Ecto neural progenitor cell (in vitro differentiated cells): ENCODE measurements around the gene PIP5KL1.

Experiments
- DNase-seq: peaks from one replicate; pipeline ENCODE4 v3.0.0-alpha.2; 2018; ENCODE audit warnings: low spot score

PIP5KL1 gene

GRCh38 chr9:127873223-127873691 lies 57.3 kb downstream of the PIP5KL1 start:
- DNase-seq, result peak; percentile 70

- DNase-seq, result no peak
Observed at GRCh38 chr9:127872369-127873222, 58.0 kb downstream of the PIP5KL1 start.

- no peak for DNase-seq
Observed at GRCh38 chr9:127871531-127871930, 59.0 kb downstream of the PIP5KL1 start.

GRCh38 chr9:127870887-127871286 lies 59.7 kb downstream of the PIP5KL1 start:
- DNase-seq, result no peak
